Endothelial cell of umbilical vein (primary cell): Measurements from ENCODE around the gene FNBP1. TPM values are rescaled to one million over a fixed set of nuclear protein-coding genes. Genes with fewer than 3 reads are reported as not detected.

Source experiments
- BruUV-seq: library from RNA; stranded (reverse); fragments of 400-500 nt; replicated peaks from 2 replicates; lab custom pipeline; 2021; lab: Mats Ljungman, UMichigan
- CTCF ChIA-PET: fragments of 300-600, 350-600 bp; sonication (Branson Sonifier 250); formaldehyde crosslinking; loops from one replicate; lab custom pipeline; 2021; ENCODE audit warnings: antibody characterized with exemption, inconsistent platforms; lab: Charles Lee
- POLR2A ChIA-PET: fragments of 300-600, 350-600 bp; sonication (Branson Sonifier 250); formaldehyde crosslinking; loops from one replicate; lab custom pipeline; 2021; ENCODE audit warnings: antibody characterized with exemption, inconsistent platforms; lab: Charles Lee
- DNase-seq: peaks from one replicate; pipeline ENCODE4 v3.0.0-alpha.2; 2011; ENCODE audit warnings: low read depth, low spot score
- FAIRE-seq: peaks from 2 replicates; lab custom pipeline; 2011; peaks lifted over from hg19 to GRCh38; lab: Jason Lieb, UNC
- H2AFZ ChIP-seq: 2 replicates; pipeline ENCODE4 v1.6.0; 2012; ENCODE audit warnings: low read depth, low read length, control low read depth, inconsistent platforms
- H3K27ac ChIP-seq: 2 replicates; pipeline ENCODE4 v1.5.1; 2011; ENCODE audit warnings: low read depth, mild to moderate bottlenecking, control low read depth, low read length, moderate library complexity; ENCODE audit not compliant: insufficient read depth
- H3K27me3 ChIP-seq, 2 experiments: 2 replicates each; pipeline versions ENCODE4 v1.6.0 to v1.6.1; 2011; ENCODE audit warnings: low read length in 2 of 2, mixed read lengths in 1 of 2; ENCODE audit not compliant: control insufficient read depth in 2 of 2, insufficient read depth in 2 of 2
- H3K36me3 ChIP-seq, 2 experiments: 2 replicates in 1 of 2; 3 replicates in 1 of 2; pipeline ENCODE4 v1.5.1; 2011; ENCODE audit warnings: low read length in 2 of 2, mild to moderate bottlenecking in 1 of 2, moderate library complexity in 1 of 2; ENCODE audit not compliant: control insufficient read depth in 2 of 2, insufficient read depth in 2 of 2; ENCODE audit errors: extremely low read depth in 1 of 2
- H3K4me1 ChIP-seq: 3 replicates; pipeline ENCODE4 v1.5.1; 2011; ENCODE audit warnings: mild to moderate bottlenecking, low read length; ENCODE audit not compliant: control insufficient read depth, insufficient read depth; ENCODE audit errors: extremely low read depth
- H3K4me2 ChIP-seq: 2 replicates; pipeline ENCODE4 v1.6.1; 2011; ENCODE audit warnings: low read length, control low read depth, mixed read lengths; ENCODE audit not compliant: insufficient read depth
- H3K4me3 ChIP-seq, 3 experiments: fragments of 200-600 bp in 1 of 3; sonication (generic), shearing (Covaris generic) in 1 of 3; replicated peaks in 1 of 3; 2 replicates each; pipeline ENCODE4 v1.5.1; 2011 to 2016; ENCODE audit warnings: control low read depth in 3 of 3, low read length in 3 of 3, mild to moderate bottlenecking in 2 of 3, inconsistent platforms in 1 of 3, low read depth in 1 of 3, moderate library complexity in 1 of 3; ENCODE audit not compliant: insufficient read depth in 1 of 3
- H3K79me2 ChIP-seq: 2 replicates; pipeline ENCODE4 v1.6.0; 2012; ENCODE audit warnings: low read length, inconsistent platforms; ENCODE audit not compliant: control insufficient read depth, insufficient read depth
- H3K9ac ChIP-seq: replicated peaks from 2 replicates; pipeline ENCODE3; 2011; ENCODE audit warnings: low read length, control low read depth; ENCODE audit not compliant: insufficient read depth; ENCODE audit errors: extremely low read depth
- H3K9me1 ChIP-seq: replicated peaks from 3 replicates; pipeline ENCODE4 v1.6.0; 2011; ENCODE audit warnings: mild to moderate bottlenecking, low read length; ENCODE audit not compliant: control insufficient read depth, insufficient read depth; ENCODE audit errors: extremely low read depth
- H3K9me3 ChIP-seq: replicated peaks from 2 replicates; pipeline ENCODE4 v1.5.1; 2012; ENCODE audit warnings: low read length, inconsistent platforms; ENCODE audit not compliant: control insufficient read depth, insufficient read depth
- H4K20me1 ChIP-seq: replicated peaks from 2 replicates; pipeline ENCODE3; 2011; ENCODE audit warnings: mild to moderate bottlenecking, low read length; ENCODE audit not compliant: control insufficient read depth, insufficient read depth; ENCODE audit errors: extremely low read depth
- CTCF ChIP-seq, 2 donors: IDR thresholded peaks; 1 replicate in 1 of 2; 2 replicates in 1 of 2; pipeline ENCODE4 v1.5.1; 2011; ENCODE audit warnings: low read length in 2 of 2, mild to moderate bottlenecking in 2 of 2, moderate library complexity in 2 of 2, control low read depth in 1 of 2, inconsistent platforms in 1 of 2, low read depth in 1 of 2; ENCODE audit not compliant: insufficient read depth in 1 of 2; ENCODE audit errors: extremely low read depth in 1 of 2
- EZH2 ChIP-seq: IDR thresholded peaks from 2 replicates; pipeline ENCODE4 v1.6.1; 2012; ENCODE audit warnings: borderline replicate concordance, low read depth, mild to moderate bottlenecking, moderate library complexity, low read length, inconsistent platforms; ENCODE audit not compliant: severe bottlenecking
- GATA2 ChIP-seq: IDR thresholded peaks from 2 replicates; pipeline ENCODE4 v1.7.0; 2011; ENCODE audit warnings: low read depth, mild to moderate bottlenecking, moderate library complexity, mixed read lengths, low read length; ENCODE audit not compliant: insufficient read length, insufficient read depth
- JUN ChIP-seq: IDR thresholded peaks from 2 replicates; pipeline ENCODE4 v1.6.1; 2011; ENCODE audit warnings: borderline replicate concordance, low read depth; ENCODE audit not compliant: insufficient read length, insufficient read depth
- MYC ChIP-seq: IDR thresholded peaks from one replicate; pipeline ENCODE4 v1.6.1; 2011; ENCODE audit warnings: mild to moderate bottlenecking, low read depth, low read length
- POLR2A ChIP-seq: IDR thresholded peaks from 2 replicates; pipeline ENCODE4 v1.6.1; 2012; ENCODE audit warnings: low read depth, mild to moderate bottlenecking, control low read depth, low read length
- POLR2AphosphoS5 ChIP-seq: IDR thresholded peaks from 2 replicates; pipeline ENCODE4 v1.6.1; 2012; ENCODE audit warnings: low read depth, mild to moderate bottlenecking, control low read depth, low read length, moderate library complexity; ENCODE audit not compliant: insufficient read depth
- dilution Hi-C: fragments of 300-500 bp; cut with MboI; formaldehyde crosslinking; loops from one replicate; pipeline ENCODE4 v1.15.0; 2019; ENCODE audit warnings: low sequenced_read_pairs; ENCODE audit not compliant: extremely low pct_ligation_motif_present
- intact Hi-C: fragments of 100-400 bp; cut with micrococcal nuclease; formaldehyde crosslinking; loops from one replicate; pipeline ENCODE4 v1.10.0; 2022
- polyA plus RNA-seq, 4 experiments: library from polyadenylated mRNA; depleted of rRNA in 3 of 4; stranded (reverse) in 3 of 4; unstranded in 1 of 4; fragments of >200 nt; gene quantifications; 2 replicates each; pipeline versions ENCODE4 v1.2.1 to v1.2.3, GENCODE V29; 2011 to 2012; ENCODE audit warnings: missing spikeins in 1 of 4
- total RNA-seq: library from RNA; stranded (reverse); gene quantifications from 2 replicates; pipeline ENCODE4 v1.2.3, GENCODE V29; 2021

FNBP1 gene
- total and polyA plus RNA-seq, 2 donors (not counting 3 experiments of a cell fraction or from before 2014, with no cell fraction given), result 10.9 to 43.9 TPM

GRCh38 chr9:129888293-129889121 is 154.5 kb downstream of the FNBP1 start:
- DNase-seq (no peak), FAIRE-seq (no peak)
- Histone ChIP-seq H3K4me1 (peaks cover 37% of the 10 kb centered on the region), H2AFZ (no peak overlapping the region), H3K27me3 (no peaks in the 10 kb centered on the region), H3K9me1 (no peaks in the 10 kb centered on the region), H3K9ac (no peak overlapping the region), H4K20me1 (no peaks in the 10 kb centered on the region), H3K9me3 (no peaks in the 10 kb centered on the region), H3K36me3 (peaks cover 0 to 14% of the 10 kb centered on the region in 2 experiments), H3K4me2 (no peak overlapping the region), H3K4me3 (no peak overlapping the region), H3K79me2 (no peaks in the 10 kb centered on the region), H3K27ac (no peak overlapping the region)
- TF ChIP-seq CTCF (IDR thresholded peaks at IDR 0.05; ENCODE audit: extremely low read depth in 1 of 2, insufficient read depth in 1 of 2, low read depth in 1 of 2, low read length in 2 of 2) (no peak), POLR2AphosphoS5 (no peak), JUN (no peak), EZH2 (no peak), GATA2 (no peak), MYC (no peak), POLR2A (no peak)
- ChIA-PET POLR2A (no interaction called here), CTCF (interaction anchor here (0.8 to 3.3 kb wide), 5 partner anchors 9 to 179 kb away, joined by 3 to 11 read pairs (median 3); no protein-coding TSS in a partner anchor)
- dilution Hi-C loops (no loop called here), intact Hi-C loops (loop anchor here (10.0 kb wide), 1 partner anchor 346 kb away; no protein-coding TSS in a partner anchor)
- BruUV-seq, result no TSS peak
